Dermis microvascular lymphatic vessel endothelial cell (primary cell): ENCODE data around the gene F8A3. TPM values are rescaled to one million over a fixed set of nuclear protein-coding genes. Genes with fewer than 3 reads are reported as not detected.
"Not testable (repeated sequence)": the region's sequence is repeated elsewhere in the genome, so short reads cannot be mapped to it uniquely, and the experiment has no call there.

ENCODE experiments used
- DNase-seq, 2 donors: peaks; one replicate each; pipeline versions ENCODE4 v3.0.0 to v3.0.0-alpha.2; 2010; ENCODE audit warnings: low read depth in 2 of 2
- total RNA-seq: library from RNA; depleted of rRNA; stranded (reverse); fragments of >200 nt; gene quantifications from 2 replicates; pipeline ENCODE4 v1.2.1, GENCODE V29; 2014

Gene F8A3
- total RNA-seq: 1.4 and 1.6 TPM in 2 replicates

DNA sequence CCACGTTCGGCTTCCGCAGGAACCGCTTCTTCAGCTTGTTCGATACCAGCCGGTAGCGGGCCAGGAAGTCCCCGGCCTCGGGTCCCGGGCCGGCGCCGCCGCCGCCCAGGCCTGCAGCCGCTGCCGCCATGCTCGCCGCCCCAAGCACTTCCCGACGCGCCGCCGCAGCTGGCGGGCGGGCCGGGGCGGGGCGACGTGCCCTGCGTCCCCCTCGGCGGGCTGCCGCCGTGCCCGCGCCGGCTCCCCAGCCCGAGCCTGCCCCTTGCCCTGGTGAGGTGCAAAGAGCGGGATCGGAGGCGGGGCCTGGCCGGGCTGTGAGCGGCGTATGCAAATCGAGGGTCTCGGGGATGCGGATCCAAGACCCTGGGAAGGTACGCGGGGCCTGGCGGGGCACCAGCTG lies at the start of gene F8A3:
TSS of gene F8A3 (minus strand) at position 150 of the 400 bp plus-strand sequence. CDS start at position 130, 20 bp downstream.
- DNase-seq: not testable (repeated sequence)

DNA sequence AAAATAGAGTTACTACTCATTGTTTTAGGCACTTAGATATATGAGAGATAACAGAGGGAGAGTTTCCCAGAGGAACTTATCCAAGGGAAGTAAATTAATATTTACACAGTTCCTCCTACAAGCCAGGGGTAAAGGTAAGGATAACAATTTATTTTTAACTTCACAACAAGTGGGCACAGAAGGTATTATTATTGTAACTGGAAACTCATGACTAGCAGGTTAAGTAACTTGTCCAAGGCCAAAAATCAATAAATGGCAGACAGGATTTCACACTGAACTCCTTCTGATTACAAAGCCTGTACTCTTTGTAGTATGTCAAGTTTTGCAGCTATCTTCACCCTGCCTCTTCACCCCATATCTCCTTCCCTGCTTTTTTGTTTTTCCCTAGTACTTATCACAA lies 46.9 kb upstream of the F8A3 start:
- no peak for DNase-seq

GRCh38 chrX:155495134-155495533 lies 36.7 kb upstream of the F8A3 start:
- DNase-seq: not testable (repeated sequence)

GRCh38 chrX:155491421-155491820 lies 33.0 kb upstream of the F8A3 start:
- not testable (repeated sequence) for DNase-seq

DNA sequence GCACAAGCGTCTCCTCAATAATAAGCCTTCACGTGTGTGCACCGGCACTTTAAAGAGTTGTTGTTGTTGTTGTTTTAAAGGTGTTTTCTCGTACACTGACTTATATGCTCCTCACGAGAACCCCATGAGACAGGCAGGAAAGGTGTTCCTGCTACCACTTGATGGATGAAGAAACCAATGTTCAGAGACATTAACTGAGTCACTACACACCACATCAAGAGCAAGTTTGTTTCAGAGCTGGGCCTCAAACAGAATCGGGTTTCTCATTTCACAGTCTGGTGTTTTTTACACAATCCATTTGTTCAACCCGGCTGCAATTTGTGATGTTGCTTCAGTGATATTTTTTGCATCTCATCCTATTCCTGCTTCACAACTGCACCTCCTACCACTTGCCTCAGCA lies 18.7 kb upstream of the F8A3 start:
- DNase-seq: not testable (repeated sequence)

- DNase-seq: not testable (repeated sequence)
These were observed 8.0 kb upstream of the F8A3 start for GRCh38 chrX:155466269-155466938.

DNA sequence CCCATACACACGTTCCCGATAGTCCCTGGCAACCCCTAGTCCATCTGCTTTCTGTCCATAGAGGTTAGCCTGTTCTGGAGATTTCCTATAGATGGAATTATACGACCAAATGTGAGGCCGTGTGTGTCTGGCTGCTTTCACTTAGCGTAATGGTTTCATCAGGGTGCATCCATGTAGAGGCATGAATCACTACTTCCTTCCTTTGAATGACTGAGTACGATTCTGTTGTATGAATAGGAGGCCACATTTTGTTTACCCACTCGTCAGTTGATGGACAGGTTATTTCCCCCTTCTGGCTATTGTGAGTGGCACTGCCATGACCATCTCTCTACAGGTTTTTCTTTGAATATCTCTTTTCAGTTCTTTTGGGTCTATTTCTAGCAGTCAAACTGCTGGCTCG lies 2.1 kb upstream of the F8A3 start:
- not testable (repeated sequence) for DNase-seq

- DNase-seq: not testable (repeated sequence)
These were observed 516 bp downstream of the F8A3 start for GRCh38 chrX:155457761-155458447.

DNA sequence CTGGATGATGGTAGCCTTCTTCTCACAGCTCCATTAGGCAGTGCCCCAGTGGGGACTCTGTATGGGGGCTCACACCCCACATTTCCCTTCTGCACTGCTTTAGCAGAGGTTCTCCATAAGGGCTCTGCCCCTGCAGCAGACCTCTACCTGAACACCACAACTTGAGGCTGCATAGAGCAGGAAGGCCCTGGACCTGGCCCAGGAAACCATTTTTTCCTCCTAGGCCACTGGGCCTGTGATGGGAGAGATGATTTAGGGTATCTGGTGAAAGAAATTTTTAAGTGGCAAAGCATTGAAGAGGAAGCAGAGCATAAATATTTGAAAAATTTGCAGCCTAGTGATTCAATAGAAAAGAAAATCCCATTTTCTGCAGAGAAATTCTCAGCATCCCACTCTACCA lies 17.3 kb downstream of the F8A3 start:
- DNase-seq: no peak

GRCh38 chrX:155435744-155436112 lies 22.7 kb downstream of the F8A3 start:
- no peak for DNase-seq

GRCh38 chrX:155434906-155435743 lies 23.3 kb downstream of the F8A3 start:
- no peak for DNase-seq

- no peak for DNase-seq
These were observed 40.7 kb downstream of the F8A3 start for GRCh38 chrX:155417769-155418168.

Other genes starting within 250 kb of the F8A3 start
- 33.9 and 54.3 TPM in 2 replicates for gene VBP1, start 242.2 kb downstream of the F8A3 start, total RNA-seq
- 0.13 and 0.26 TPM in 2 replicates for gene RAB39B, start 194.1 kb downstream of the F8A3 start, total RNA-seq
- gene CLIC2, start 124.0 kb downstream of the F8A3 start, total RNA-seq: 11.2 and 15.6 TPM in 2 replicates
- gene F8A2, start 76.5 kb downstream of the F8A3 start, total RNA-seq: not detected in 2 replicates
- 0.90 and 1.9 TPM in 2 replicates for gene SPRY3, start 154.0 kb upstream of the F8A3 start, total RNA-seq
- gene TMLHE, start 154.3 kb upstream of the F8A3 start, total RNA-seq: 7.4 and 7.7 TPM in 2 replicates